WTC11 (cell line): Measurements from ENCODE around the gene ASTN2. TPM values are rescaled to one million over a fixed set of nuclear protein-coding genes. Genes with fewer than 3 reads are reported as not detected.
A peak's percentile ranks its signal among the peaks of the same experiment; 100 is the strongest.

Experiments
- ATAC-seq: fragments of 200-7000 bp; cut with Tn5 transposase; 2 replicates; pipeline ENCODE4 v1.10.0; 2021; ENCODE audit warnings: mild to moderate bottlenecking, moderate library complexity
- CTCF ChIA-PET: fragments of 300-600 bp; sonication (Branson Sonifier 250); formaldehyde crosslinking; loops from one replicate; lab custom pipeline; 2021; ENCODE audit warnings: antibody characterized with exemption; lab: Charles Lee
- POLR2A ChIA-PET: fragments of 350-600 bp; sonication (Branson Sonifier 250); formaldehyde crosslinking; loops from one replicate; lab custom pipeline; 2021; ENCODE audit warnings: antibody characterized with exemption; lab: Charles Lee
- DNase-seq: peaks from one replicate; pipeline ENCODE4 v3.0.0; 2021; ENCODE audit warnings: low spot score
- H3K27ac Mint-ChIP-seq: 2 replicates; pipeline ENCODE4 v1.8.0; 2021; ENCODE audit warnings: mixed read lengths
- H3K27me3 Mint-ChIP-seq: 2 replicates; pipeline ENCODE4 v1.8.0; 2021; ENCODE audit warnings: low read depth, mild to moderate bottlenecking, moderate library complexity, mixed read lengths
- H3K36me3 Mint-ChIP-seq: 2 replicates; pipeline ENCODE4 v1.8.0; 2021; ENCODE audit warnings: mixed read lengths
- H3K4me1 Mint-ChIP-seq: 2 replicates; pipeline ENCODE4 v1.8.0; 2022; ENCODE audit warnings: mixed read lengths
- H3K4me3 Mint-ChIP-seq: 2 replicates; pipeline ENCODE4 v1.8.0; 2021; ENCODE audit warnings: mild to moderate bottlenecking, moderate library complexity, mixed read lengths
- H3K9me3 Mint-ChIP-seq: 2 replicates; pipeline ENCODE4 v1.8.0; 2021; ENCODE audit warnings: mixed read lengths
- ATF3 ChIP-seq: sonication (generic); formaldehyde crosslinking; conservative IDR thresholded peaks from 2 replicates; pipeline ENCODE4 v1.8.1; 2022; ENCODE audit warnings: mild to moderate bottlenecking, missing genetic modification reagents
- ELF4 ChIP-seq: sonication (generic); formaldehyde crosslinking; IDR thresholded peaks from 2 replicates; pipeline ENCODE4 v1.8.1; 2022; ENCODE audit warnings: low read depth, mild to moderate bottlenecking, moderate library complexity, missing genetic modification reagents
- HMGA2 ChIP-seq: fragments of 250-450 bp; sonication (Bioruptor Pico); IDR thresholded peaks from 2 replicates; pipeline ENCODE4 v1.4.0; 2021; ENCODE audit warnings: mild to moderate bottlenecking, moderate library complexity
- HMGXB4 ChIP-seq: sonication (generic); formaldehyde crosslinking; IDR thresholded peaks from 2 replicates; pipeline ENCODE4 v1.8.1; 2023; ENCODE audit warnings: mild to moderate bottlenecking, moderate library complexity, missing genetic modification reagents
- IRF1 ChIP-seq: sonication (generic); formaldehyde crosslinking; IDR thresholded peaks from 2 replicates; pipeline ENCODE4 v1.8.0; 2023; ENCODE audit warnings: missing genetic modification reagents
- IRF2 ChIP-seq: sonication (generic); formaldehyde crosslinking; IDR thresholded peaks from 2 replicates; pipeline ENCODE4 v1.8.0; 2022; ENCODE audit warnings: low read depth, missing genetic modification reagents, borderline replicate concordance
- JAZF1 ChIP-seq: fragments of 250-450 bp; sonication (Bioruptor Pico); IDR thresholded peaks from 2 replicates; pipeline ENCODE4 v1.9.0; 2021; ENCODE audit warnings: moderate library complexity, mild to moderate bottlenecking, inconsistent platforms
- MAX ChIP-seq: sonication (generic); formaldehyde crosslinking; IDR thresholded peaks from 2 replicates; pipeline ENCODE4 v1.8.0; 2022; ENCODE audit warnings: mild to moderate bottlenecking, missing genetic modification reagents
- PREB ChIP-seq: sonication (generic); formaldehyde crosslinking; IDR thresholded peaks from 2 replicates; pipeline ENCODE4 v1.8.1; 2022; ENCODE audit warnings: mild to moderate bottlenecking, missing genetic modification reagents, moderate library complexity, borderline replicate concordance
- PRRX2 ChIP-seq: fragments of 250-450 bp; sonication (Bioruptor Pico); IDR thresholded peaks from 2 replicates; pipeline ENCODE4 v1.8.0; 2021; ENCODE audit warnings: mild to moderate bottlenecking
- SP1 ChIP-seq: sonication (generic); formaldehyde crosslinking; conservative IDR thresholded peaks from 2 replicates; pipeline ENCODE4 v1.8.1; 2022; ENCODE audit warnings: missing genetic modification reagents
- TEAD1 ChIP-seq: sonication (generic); formaldehyde crosslinking; IDR thresholded peaks from 2 replicates; pipeline ENCODE4 v1.8.0; 2022; ENCODE audit warnings: mild to moderate bottlenecking, missing genetic modification reagents
- TP53 ChIP-seq: sonication (generic); formaldehyde crosslinking; IDR thresholded peaks from 2 replicates; pipeline ENCODE4 v1.8.1; 2023; ENCODE audit warnings: mild to moderate bottlenecking, missing genetic modification reagents
- ZMAT4 ChIP-seq: fragments of 250-450 bp; sonication (Bioruptor Pico); IDR thresholded peaks from 2 replicates; pipeline ENCODE4 v1.9.0; 2021; ENCODE audit warnings: mild to moderate bottlenecking
- ZNF219 ChIP-seq: sonication (generic); formaldehyde crosslinking; IDR thresholded peaks from 2 replicates; pipeline ENCODE4 v1.8.0; 2023; ENCODE audit warnings: missing genetic modification reagents, mild to moderate bottlenecking, borderline replicate concordance
- ZNF232 ChIP-seq: sonication (generic); formaldehyde crosslinking; IDR thresholded peaks from 2 replicates; pipeline ENCODE4 v1.8.0; 2022; ENCODE audit warnings: mild to moderate bottlenecking, missing genetic modification reagents
- ZNF425 ChIP-seq: fragments of 250-450 bp; sonication (Bioruptor Pico); conservative IDR thresholded peaks from 2 replicates; pipeline ENCODE4 v1.9.0; 2021; ENCODE audit warnings: mild to moderate bottlenecking
- ZNF512 ChIP-seq: sonication (generic); formaldehyde crosslinking; IDR thresholded peaks from 2 replicates; pipeline ENCODE4 v1.8.1; 2022; ENCODE audit warnings: missing genetic modification reagents, borderline replicate concordance
- ZNF532 ChIP-seq: fragments of 250-450 bp; sonication (Bioruptor Pico); IDR thresholded peaks from 2 replicates; pipeline ENCODE4 v1.9.0; 2021; ENCODE audit warnings: mild to moderate bottlenecking, borderline replicate concordance
- total RNA-seq: library from RNA; stranded (reverse); gene quantifications from 3 replicates; pipeline ENCODE4 v1.2.3, GENCODE V29; 2021

The ASTN2 gene
- total RNA-seq, 1 experiment from 2014 or later, result 16.2 TPM

GRCh38 chr9:117073071-117073470, 341.8 kb downstream of the ASTN2 start:
- H3K36me3 Mint-ChIP-seq, result no peaks in the 10 kb centered on the region
- H3K9me3 Mint-ChIP-seq, result no peaks in the 10 kb centered on the region
- peaks cover 34% of the 10 kb centered on the region for H3K4me1 Mint-ChIP-seq
- CTCF ChIA-PET, result interaction anchor here (0.6 to 1.0 kb wide), 2 partner anchors 42 to 96 kb away, joined by 3 read pairs; no protein-coding TSS in a partner anchor
- POLR2A ChIA-PET, result no interaction called here
- H3K27ac Mint-ChIP-seq, result no peak overlapping the region
- TF ChIP-seq ATF3 (CRISPR knock-in tag) (no peak), PRRX2 (CRISPR knock-in tag) (no peak), HMGA2 (CRISPR knock-in tag) (no peak), IRF2 (CRISPR knock-in tag) (no peak), MAX (CRISPR knock-in tag) (no peak), ZNF512 (CRISPR knock-in tag) (no peak), JAZF1 (CRISPR knock-in tag) (no peak), ELF4 (no peak), TEAD1 (CRISPR knock-in tag) (no peak), ZNF232 (CRISPR knock-in tag) (no peak), TP53 (no peak), ZNF532 (no peak), PREB (CRISPR knock-in tag) (no peak), ZMAT4 (CRISPR knock-in tag) (no peak)
- H3K4me3 Mint-ChIP-seq, result no peak overlapping the region
- no peak for DNase-seq
- H3K27me3 Mint-ChIP-seq, result no peaks in the 10 kb centered on the region
- ATAC-seq, result peak; percentile 73

GRCh38 chr9:117072216-117072615, 342.6 kb downstream of the ASTN2 start:
- DNase-seq (no peak), ATAC-seq (no peak)
- CTCF ChIA-PET, result interaction anchor here (1.0 kb wide), 1 partner anchor 337 kb away, joined by 4 read pairs; no protein-coding TSS in a partner anchor
- POLR2A ChIA-PET, result no interaction called here
- Mint-ChIP-seq H3K27ac (0 out of 2 replicates have a peak overlapping the region, but pooled peaks have one; percentile 46), H3K27me3 (no peaks in the 10 kb centered on the region), H3K9me3 (no peaks in the 10 kb centered on the region), H3K36me3 (no peaks in the 10 kb centered on the region), H3K4me3 (peak overlapping the region; percentile 84), H3K4me1 (peaks cover 34% of the 10 kb centered on the region)
- no peak for TF ChIP-seq HMGXB4 (CRISPR knock-in tag)
- no peak for TF ChIP-seq SP1 (CRISPR knock-in tag)
- no peak for TF ChIP-seq ZNF425 (CRISPR knock-in tag)
- TF ChIP-seq ZNF219 (CRISPR knock-in tag), result no peak
- TF ChIP-seq IRF1, result no peak
- TF ChIP-seq PRRX2 (CRISPR knock-in tag), result no peak
